NCI-H2227 treated with DMSO at 0.1 percent for 48 hours (cell line): Measurements from ENCODE around the gene RPS6KA3.
"Not testable (repeated sequence)": the region's sequence is repeated elsewhere in the genome, so short reads cannot be mapped to it uniquely, and the experiment has no call there.

Experiments used
- DNase-seq: peaks from one replicate; lab custom pipeline; 2025; lab: John Stamatoyannopoulos, UW

Gene RPS6KA3

GRCh38 chrX:20143111-20143510 is 123.6 kb downstream of the RPS6KA3 start:
- DNase-seq = no peak

- peak; percentile 98 for DNase-seq
Measured at GRCh38 chrX:20141281-20142220, 125.2 kb downstream of the RPS6KA3 start, which contains the start of gene EIF1AX. EIF1AX (minus strand) TSS chrX:20141838; CDS start chrX:20141640, 198 bp downstream.

- no peak for DNase-seq
Measured at GRCh38 chrX:20140420-20140819, 126.3 kb downstream of the RPS6KA3 start.

- DNase-seq = no peak
Measured at GRCh38 chrX:20139966-20140365, 126.7 kb downstream of the RPS6KA3 start.

DNA sequence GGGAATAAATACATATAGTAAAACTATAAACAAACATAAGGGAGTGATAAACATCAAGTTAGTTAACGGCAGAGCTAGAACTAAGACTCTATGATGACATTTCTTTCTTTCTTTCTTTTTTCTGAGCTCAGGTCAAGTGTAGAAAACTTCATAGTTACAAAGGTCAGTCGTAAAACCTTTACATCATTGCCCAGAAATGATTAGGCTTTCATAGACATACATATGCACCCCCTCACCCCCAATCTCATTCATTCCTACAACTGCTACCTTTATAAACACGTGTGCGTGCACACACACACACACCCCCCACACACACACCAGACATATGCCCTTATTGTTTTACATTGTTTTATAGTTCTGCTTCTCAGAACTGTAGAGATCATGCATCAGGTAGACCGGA is 130.8 kb downstream of the RPS6KA3 start:
- no peak for DNase-seq

DNA sequence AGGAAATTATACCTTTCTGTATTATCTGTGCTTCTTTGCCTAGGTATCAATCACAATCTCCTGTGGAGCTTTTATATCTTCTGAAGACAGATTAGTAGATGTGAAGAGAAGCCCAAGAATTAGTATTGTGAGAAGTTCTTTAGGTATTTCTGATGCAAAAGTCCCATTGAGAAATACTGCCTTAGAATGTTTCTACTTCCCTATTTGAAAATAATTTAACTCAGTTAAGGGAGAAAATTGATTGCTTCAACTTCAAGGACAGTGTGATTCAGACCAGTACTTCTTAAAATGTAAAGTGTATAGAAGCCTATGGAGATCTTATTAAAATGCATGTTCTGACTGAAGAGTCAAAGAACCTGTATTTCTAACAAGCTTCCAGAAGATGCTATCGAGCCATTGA is 134.0 kb downstream of the RPS6KA3 start:
- no peak for DNase-seq

DNA sequence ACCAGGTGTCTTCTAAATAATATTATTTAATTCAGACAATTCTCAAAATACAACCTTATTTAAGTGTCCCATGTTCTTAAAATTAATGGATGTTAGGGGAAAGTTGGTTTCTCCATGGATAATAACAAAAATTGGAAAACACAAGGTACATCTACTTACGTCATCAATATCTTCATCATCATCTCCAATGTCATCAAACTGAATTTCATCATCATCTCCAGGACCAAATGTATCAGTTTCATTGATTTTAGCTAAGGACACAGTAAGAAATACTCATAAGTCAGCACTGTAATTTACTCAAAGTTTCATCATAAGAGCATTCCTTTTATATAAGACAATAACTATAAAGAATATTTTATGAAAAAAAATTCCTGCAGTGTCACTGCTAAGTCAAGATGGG is 136.4 kb downstream of the RPS6KA3 start:
- DNase-seq = no peak

DNA sequence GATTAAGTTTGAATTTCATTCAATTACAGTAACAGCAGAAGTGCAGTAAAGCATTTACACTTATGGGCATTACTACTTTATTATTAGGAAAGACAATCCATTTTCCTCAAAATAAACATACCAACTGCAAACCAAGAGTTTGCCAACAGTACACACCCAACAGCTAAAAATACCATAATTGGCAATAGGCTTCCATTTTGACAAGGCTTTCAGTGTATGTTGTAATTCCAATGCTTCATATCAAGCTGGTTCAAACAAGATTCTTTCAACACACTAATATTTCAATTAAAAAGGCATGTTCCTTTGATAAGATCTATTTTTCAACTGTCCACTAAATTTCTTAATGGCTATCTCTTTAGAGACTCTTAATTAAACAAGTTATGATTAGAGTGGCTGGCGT is 137.2 kb downstream of the RPS6KA3 start:
- DNase-seq = no peak

GRCh38 chrX:20128670-20129069 is 138.0 kb downstream of the RPS6KA3 start:
- DNase-seq = peak; percentile 12

GRCh38 chrX:20127440-20127839 is 139.3 kb downstream of the RPS6KA3 start:
- DNase-seq = not testable (repeated sequence)

GRCh38 chrX:20126833-20127232 is 139.9 kb downstream of the RPS6KA3 start:
- not testable (repeated sequence) for DNase-seq

- DNase-seq = no peak
Measured at GRCh38 chrX:20124964-20125363, 141.7 kb downstream of the RPS6KA3 start.

DNA sequence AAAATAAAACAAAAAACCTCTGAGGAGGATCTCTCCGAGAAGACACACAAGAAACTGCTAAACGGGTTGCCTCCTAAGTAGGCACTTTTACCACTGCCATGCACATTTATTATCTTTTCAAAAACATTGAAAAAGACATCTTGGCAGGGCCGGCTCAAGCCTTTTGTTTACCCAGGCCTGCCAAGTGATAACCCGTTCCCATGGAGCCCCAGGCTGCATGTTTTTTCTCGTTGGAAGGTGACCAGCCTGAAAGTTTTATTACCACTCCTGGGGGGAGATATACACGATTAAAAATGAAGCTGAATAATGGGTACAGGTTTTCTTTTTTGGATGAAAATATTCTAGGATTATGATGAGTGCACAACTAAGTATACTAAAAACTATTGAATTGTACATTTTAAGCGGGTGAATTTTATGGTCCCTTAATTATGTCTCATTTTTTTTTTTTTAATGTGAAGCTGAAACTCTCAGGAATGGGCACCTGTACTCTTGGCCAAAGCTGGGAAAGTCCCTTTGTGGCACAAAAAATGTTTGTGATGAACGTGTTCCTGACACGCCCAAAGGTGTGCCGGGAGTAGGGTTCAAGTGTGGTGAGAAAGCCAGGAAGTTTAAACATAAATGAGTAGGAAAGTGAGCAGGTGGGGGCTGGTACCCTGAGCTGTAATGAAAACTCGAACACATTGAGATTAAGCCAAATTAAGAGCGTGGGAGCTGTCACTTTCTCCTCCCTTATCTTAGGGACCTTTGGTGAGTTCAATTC is 148.5 kb downstream of the RPS6KA3 start:
- no peak for DNase-seq

- peak; percentile 32 for DNase-seq
Measured at GRCh38 chrX:20116577-20117240, 150.0 kb downstream of the RPS6KA3 start, which contains the start of gene MAP7D2. MAP7D2 (minus strand) TSS chrX:20116907; CDS start chrX:20116879, 28 bp downstream.

GRCh38 chrX:20116087-20116576 is 150.6 kb downstream of the RPS6KA3 start:
- DNase-seq = peak; percentile 51

DNA sequence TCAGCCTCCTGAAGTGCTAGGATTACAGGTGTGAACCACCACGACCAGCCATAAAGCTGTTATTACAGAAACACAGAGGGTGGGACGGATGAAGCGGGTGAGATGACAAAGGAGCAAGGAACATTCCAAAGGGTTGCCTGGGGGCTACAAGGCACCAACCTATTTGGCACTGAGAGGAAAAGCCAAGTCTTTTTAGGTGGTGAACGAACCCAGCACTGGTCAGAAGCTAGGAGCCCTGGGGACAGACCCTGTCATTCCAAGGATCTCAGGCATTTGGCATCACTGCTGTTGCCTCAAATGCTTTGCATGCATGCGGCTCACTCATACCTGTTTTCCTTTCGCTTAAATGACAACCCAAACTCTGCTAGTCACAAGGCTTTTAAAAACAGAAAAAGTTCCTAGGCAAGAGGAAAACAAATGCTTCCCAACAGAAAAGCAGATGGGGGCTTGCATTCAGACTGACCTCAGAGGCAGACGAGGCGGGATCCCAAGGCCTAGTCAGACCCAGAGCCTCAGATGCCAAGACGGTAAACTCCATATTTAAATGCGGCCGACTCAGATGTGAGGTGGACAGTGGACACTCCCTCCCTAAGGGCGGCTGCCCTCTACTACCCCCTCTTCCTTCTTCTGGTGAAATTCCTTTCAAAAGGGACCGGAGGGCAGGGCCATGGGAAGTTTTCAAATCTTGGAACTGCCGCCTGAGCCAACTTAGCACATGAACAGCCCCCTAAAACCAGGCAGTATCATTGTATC is 154.5 kb downstream of the RPS6KA3 start:
- no peak for DNase-seq

DNA sequence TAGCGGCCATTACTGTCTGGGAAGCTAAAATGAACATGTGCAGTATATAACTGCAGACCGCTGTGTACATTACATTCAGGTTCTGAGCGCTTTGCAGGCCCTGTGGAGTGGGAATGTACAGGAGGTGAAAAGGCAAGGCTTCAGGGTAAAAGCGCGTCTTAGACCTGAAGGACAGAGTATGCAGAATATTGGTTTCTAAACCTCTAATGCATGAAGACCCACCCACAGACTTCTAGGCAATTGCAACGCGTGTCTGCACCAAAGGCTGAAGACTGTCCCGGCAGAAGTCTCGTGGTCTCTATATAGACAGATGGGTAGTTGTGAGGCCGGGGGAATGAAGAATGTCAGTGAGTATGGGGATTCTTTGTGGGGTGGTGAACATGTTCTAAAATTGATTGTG is 155.4 kb downstream of the RPS6KA3 start:
- no peak for DNase-seq

DNA sequence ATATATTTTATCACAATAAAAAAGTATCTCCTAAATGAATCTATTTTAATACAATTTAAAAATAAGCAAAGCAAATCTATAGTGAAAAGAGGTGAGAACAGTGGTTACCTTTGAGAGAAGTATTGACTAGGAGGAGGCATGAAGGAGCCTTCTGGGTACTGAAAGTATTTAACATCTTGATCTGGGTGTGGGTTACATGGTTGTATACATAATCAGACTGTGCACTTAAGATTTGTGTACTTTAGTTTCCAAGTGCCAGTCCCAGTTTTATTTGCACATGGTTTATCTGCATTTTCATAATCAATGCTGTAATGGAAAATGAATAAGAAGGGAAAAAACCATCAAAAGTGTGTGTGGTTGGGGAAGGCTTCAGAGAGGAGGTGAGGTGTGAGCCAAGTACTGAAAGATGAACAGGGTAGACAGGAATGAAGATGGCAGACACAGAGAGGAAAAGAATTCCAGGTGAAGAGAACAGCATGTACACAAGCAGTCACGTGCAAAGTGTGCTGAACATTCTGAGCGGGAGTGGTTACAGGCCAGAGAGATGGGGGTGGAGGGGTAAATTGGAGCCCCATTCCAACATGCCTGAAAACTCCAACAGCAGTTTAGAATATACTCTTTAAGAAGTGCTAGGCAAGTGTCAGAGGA is 164.7 kb downstream of the RPS6KA3 start:
- DNase-seq = no peak
